Amygdala (tissue), 56 donors: ENCODE results near the gene SLC35G2.
"Not testable (repeated sequence)": the region's sequence is repeated elsewhere in the genome, so short reads cannot be mapped to it uniquely, and the experiment has no call there.

ENCODE experiments used
- DNase-seq, 56 donors: peaks; one replicate each; lab custom pipeline; 2025; lab: John Stamatoyannopoulos, UW

SLC35G2 gene

GRCh38 chr3:136818769-136819391 is at the start of gene SLC35G2:
TSS of gene SLC35G2 (plus strand) at chr3:136819126. CDS start at chr3:136854461, 35,335 bp downstream.
- DNase-seq = peak in 46 of 56 donors; percentile 4 to 77 (median 42)

GRCh38 chr3:136772709-136773108 is 46.2 kb upstream of the SLC35G2 start:
- DNase-seq = no peak

GRCh38 chr3:136778865-136779264 is 40.1 kb upstream of the SLC35G2 start:
- no peak for DNase-seq

DNA sequence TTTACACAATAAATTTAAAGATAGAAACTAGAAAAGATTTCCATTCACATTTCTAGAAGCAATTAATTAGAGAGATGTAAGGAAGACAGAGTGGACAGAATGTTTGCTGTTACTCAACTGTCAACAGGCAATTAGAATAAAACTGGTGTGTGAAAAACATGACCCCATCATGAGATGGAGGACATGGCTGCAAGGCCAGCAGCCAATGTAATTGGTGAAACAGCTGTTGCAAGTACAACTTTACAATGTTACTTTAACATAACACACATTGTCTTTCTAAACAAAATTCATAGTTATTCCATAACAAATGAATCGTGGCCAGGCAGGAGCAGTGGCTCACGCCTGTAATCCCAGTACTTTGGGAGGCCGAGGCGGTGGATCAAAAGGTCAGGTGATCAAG is 38.2 kb upstream of the SLC35G2 start:
- DNase-seq = no peak

DNA sequence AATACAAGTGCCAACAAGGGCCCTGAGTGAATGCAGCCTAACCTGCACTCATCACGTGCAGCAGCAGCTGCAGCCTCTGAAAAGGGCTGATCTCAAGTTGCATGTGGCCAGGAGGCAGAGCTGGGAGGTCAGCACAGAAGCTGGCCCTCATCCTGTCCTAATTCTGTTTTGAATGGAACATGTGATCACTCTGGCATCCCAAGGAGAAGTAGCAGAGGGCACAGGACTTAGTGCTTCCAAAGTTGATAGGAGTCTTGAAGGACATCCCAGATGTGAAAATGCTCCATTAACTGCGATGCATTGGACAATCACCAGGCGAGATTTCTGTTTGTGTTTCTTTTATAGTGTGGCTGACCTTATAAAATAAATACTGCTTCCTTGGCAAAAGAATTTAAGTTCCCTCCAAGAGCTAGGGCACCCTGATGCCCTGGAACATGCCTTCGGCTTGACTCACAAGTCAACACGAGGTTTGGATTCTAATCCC is 35.2 kb upstream of the SLC35G2 start:
- DNase-seq = no peak

DNA sequence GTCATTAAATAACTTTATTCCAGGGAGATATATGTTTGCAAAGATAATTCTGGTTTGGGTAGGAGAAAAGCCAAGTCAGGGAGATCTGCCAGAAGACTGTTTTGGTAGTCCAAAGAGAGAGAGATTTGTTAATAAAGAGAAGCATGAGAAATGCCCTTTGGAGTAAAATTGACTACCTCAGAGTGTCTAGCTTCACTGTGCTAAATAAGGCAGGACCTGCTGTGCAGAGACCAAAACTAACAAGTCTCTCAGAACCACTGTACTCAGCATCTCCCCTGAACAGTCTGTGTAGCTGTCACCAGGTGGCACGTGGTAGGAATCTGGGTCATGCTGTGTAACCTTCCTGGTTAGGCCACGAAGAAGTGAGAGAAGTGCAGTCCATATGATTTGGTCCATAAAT is 31.6 kb upstream of the SLC35G2 start:
- DNase-seq = peak in 2 of 56 donors; percentile 0 to 12

DNA sequence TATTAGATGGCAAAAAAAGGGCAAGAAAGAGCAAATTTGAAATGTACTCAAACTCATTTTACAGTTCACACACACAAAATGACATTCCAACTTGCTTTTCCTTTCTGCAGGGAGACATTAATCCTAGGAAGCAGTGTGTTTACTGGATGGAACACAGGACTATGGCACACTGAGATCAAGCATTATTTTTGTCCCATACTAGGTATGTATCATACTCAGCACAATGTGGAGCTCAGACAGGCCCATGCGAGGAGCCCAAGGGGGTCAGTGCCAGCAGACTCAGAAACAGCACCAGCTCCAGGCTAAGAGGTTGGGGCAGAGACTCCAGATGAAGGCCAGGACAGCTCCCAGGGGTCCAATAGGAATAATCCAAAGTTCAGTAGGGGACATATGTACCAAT is 30.8 kb upstream of the SLC35G2 start:
- DNase-seq = no peak

- no peak for DNase-seq
These were observed 28.9 kb upstream of the SLC35G2 start for GRCh38 chr3:136789976-136790375.

DNA sequence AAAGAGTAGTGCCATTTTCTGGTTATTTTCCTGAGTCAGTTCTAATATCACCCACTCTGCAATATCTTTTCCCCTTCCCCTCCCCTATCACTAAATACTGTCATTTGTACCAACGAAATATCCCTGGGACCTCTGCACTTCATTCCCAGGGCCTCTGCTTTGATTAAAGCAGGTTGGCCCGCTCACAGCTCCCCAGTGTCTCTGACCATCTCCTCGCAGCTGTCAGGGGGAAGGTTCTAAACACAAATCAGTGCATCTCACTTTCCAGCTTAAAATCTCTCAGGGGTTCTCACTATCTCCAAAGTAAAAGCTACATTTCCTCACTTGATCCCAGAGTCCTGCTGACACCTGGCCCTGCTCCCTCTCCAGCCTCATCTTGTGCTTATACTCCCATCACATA is 28.1 kb upstream of the SLC35G2 start:
- no peak for DNase-seq

- peak in 13 of 56 donors; percentile 1 to 28 (median 18) for DNase-seq
These were observed 26.2 kb upstream of the SLC35G2 start for GRCh38 chr3:136792556-136793330.

- DNase-seq = not testable (repeated sequence)
These were observed 17.8 kb upstream of the SLC35G2 start for GRCh38 chr3:136801146-136801545.

DNA sequence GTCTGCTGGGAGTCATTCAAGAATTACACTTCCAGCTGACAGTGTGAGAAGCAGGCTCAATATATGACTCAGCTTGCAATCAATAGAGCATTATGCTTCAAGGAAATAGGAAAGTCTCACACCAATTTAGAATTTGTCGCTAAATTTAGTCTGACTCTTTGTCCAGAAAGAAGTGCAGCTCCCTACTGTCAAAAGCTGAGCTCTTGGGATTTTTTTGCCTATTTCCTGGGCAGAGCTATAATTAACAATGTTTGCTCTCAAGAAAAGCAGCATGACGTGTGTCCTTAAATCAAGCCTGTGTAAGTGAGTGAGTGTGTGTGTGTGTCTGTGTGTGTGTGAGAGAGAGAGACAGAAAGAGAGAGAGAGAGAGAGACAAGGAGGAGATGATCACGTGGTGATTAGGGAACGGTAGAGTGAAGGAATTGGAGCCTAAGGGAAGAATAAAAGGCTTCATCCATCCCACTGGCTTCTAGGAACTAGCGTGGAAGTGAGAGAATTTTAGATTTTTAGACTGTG is 16.4 kb upstream of the SLC35G2 start:
- DNase-seq = peak in 5 of 56 donors; percentile 8 to 44 (median 35)

GRCh38 chr3:136804141-136804540 is 14.8 kb upstream of the SLC35G2 start:
- no peak for DNase-seq

- DNase-seq = no peak
These were observed 14.1 kb upstream of the SLC35G2 start for GRCh38 chr3:136804813-136805212.

DNA sequence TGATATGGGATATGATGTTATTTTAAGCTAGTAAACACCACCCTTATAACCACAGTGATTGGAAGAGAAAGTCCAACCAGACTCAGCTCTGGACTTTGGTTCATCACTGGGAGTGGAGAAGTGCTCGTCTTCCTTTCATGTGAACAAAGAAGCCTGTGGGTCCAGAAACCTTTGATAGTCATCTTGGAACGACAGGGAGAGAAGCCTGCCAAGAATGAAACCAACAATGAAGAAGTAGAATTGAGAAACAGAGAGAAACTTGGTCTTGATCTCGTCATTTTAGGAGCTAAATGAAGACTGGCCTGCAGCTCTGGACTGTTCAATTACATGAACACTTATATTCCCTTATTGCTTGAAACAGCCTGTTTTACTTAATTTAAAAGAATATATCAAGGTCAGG is 13.1 kb upstream of the SLC35G2 start:
- DNase-seq = no peak

GRCh38 chr3:136811701-136812100 is 7.2 kb upstream of the SLC35G2 start:
- DNase-seq = no peak

- peak in 5 of 56 donors; percentile 1 to 12 (median 8) for DNase-seq
These were observed 1.5 kb upstream of the SLC35G2 start for GRCh38 chr3:136817448-136817847.

GRCh38 chr3:136818191-136818768 is 646 bp upstream of the SLC35G2 start:
- peak in 5 of 56 donors; percentile 13 to 39 (median 28) for DNase-seq

DNA sequence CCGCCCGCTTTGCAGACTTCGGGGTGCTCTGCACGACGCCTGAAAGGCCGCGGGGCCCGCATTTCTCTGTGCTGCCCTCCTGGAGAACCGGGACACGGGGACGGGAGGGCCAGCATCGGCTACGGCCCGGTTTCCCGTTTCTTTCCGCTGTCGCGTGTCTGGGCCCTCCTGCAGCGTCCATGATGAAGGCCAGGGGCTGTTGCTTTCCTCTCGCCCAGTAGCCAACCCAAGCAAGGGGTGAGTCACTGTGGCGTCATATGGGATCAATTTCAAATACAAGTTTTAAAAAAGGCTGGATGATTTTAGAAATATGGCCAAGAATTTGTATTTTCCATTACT is 435 bp downstream of the SLC35G2 start:
- DNase-seq = peak in 14 of 56 donors; percentile 11 to 63 (median 40)

GRCh38 chr3:136819731-136820679 is 1.1 kb downstream of the SLC35G2 start:
- DNase-seq = peak in 26 of 56 donors; percentile 3 to 57 (median 24)
